GM23338 (cell line): ENCODE results near the gene OR2A25. TPM values are rescaled to one million over a fixed set of nuclear protein-coding genes. Genes with fewer than 3 reads are reported as not detected.

Source experiments
- ATAC-seq: fragments of 200-7000 bp; cut with Tn5 transposase; 3 replicates; pipeline ENCODE4 v1.9.1; 2020
- DNase-seq: peaks from one replicate; pipeline ENCODE4 v3.0.0-alpha.2; 2015; ENCODE audit warnings: low spot score
- H2AFZ ChIP-seq: fragments of 200-600 bp; sonication (generic); 2 replicates; pipeline ENCODE4 v1.8.0; 2016; ENCODE audit warnings: antibody characterized with exemption, mild to moderate bottlenecking, moderate library complexity
- H3F3A ChIP-seq: fragments of 200-600 bp; sonication (generic); replicated peaks from 2 replicates; pipeline ENCODE4 v1.8.0; 2017; ENCODE audit warnings: antibody characterized with exemption, mixed run types, low read depth
- H3K27ac ChIP-seq: fragments of 200-600 bp; sonication (generic); 2 replicates; pipeline ENCODE4 v1.6.1; 2016; ENCODE audit warnings: low read depth
- H3K27me3 ChIP-seq: fragments of 200-600 bp; sonication (generic); 2 replicates; pipeline ENCODE4 v1.8.0; 2016; ENCODE audit warnings: mild to moderate bottlenecking, mixed run types, moderate library complexity; ENCODE audit not compliant: insufficient read depth
- H3K36me3 ChIP-seq: fragments of 200-600 bp; sonication (generic); 2 replicates; pipeline ENCODE4 v1.8.0; 2016; ENCODE audit warnings: mild to moderate bottlenecking; ENCODE audit not compliant: insufficient read depth
- H3K4me1 ChIP-seq: fragments of 200-600 bp; sonication (generic); 2 replicates; pipeline ENCODE4 v1.8.0; 2016; ENCODE audit warnings: mild to moderate bottlenecking, moderate library complexity; ENCODE audit not compliant: insufficient read depth
- H3K4me2 ChIP-seq: fragments of 200-600 bp; sonication (generic); 2 replicates; pipeline ENCODE4 v1.7.1; 2017; ENCODE audit warnings: mixed run types
- H3K4me3 ChIP-seq: fragments of 200-600 bp; sonication (generic); 2 replicates; pipeline ENCODE4 v1.6.1; 2016; ENCODE audit warnings: mixed run types
- H3K79me2 ChIP-seq: fragments of 200-600 bp; sonication (generic); replicated peaks from 2 replicates; pipeline ENCODE4 v1.8.0; 2017; ENCODE audit warnings: mild to moderate bottlenecking; ENCODE audit not compliant: insufficient read depth
- H3K9me2 ChIP-seq: fragments of 200-600 bp; sonication (generic); 2 replicates; pipeline ENCODE4 v1.8.0; 2017; ENCODE audit not compliant: insufficient read depth
- H4K20me1 ChIP-seq: fragments of 200-600 bp; sonication (generic); replicated peaks from 2 replicates; pipeline ENCODE4 v1.8.0; 2017; ENCODE audit warnings: mild to moderate bottlenecking; ENCODE audit not compliant: insufficient read depth
- H3K27ac Mint-ChIP-seq: 2 replicates; pipeline ENCODE4 v1.8.0; 2020; ENCODE audit warnings: inconsistent platforms, mild to moderate bottlenecking, moderate library complexity, mixed read lengths
- H3K27me3 Mint-ChIP-seq: 3 replicates; pipeline ENCODE4 v1.8.0; 2022; ENCODE audit warnings: low read depth, mild to moderate bottlenecking, moderate library complexity, mixed read lengths, inconsistent platforms; ENCODE audit not compliant: insufficient read depth, poor library complexity
- H3K36me3 Mint-ChIP-seq: 3 replicates; pipeline ENCODE4 v1.8.0; 2021; ENCODE audit warnings: low read depth, mild to moderate bottlenecking, inconsistent platforms, moderate library complexity, mixed read lengths
- H3K4me1 Mint-ChIP-seq: 3 replicates; pipeline ENCODE4 v1.8.0; 2020; ENCODE audit warnings: mild to moderate bottlenecking, inconsistent platforms, mixed read lengths
- H3K4me3 Mint-ChIP-seq: 3 replicates; pipeline ENCODE4 v1.8.0; 2021; ENCODE audit warnings: moderate library complexity, mild to moderate bottlenecking, inconsistent platforms, mixed read lengths
- H3K9me3 Mint-ChIP-seq: 3 replicates; pipeline ENCODE4 v1.8.0; 2020; ENCODE audit warnings: moderate library complexity, mild to moderate bottlenecking, inconsistent platforms, mixed read lengths
- CTCF ChIP-seq, 2 experiments: fragments of 200-600 bp in 1 of 2; sonication (generic) in 1 of 2; conservative IDR thresholded peaks; 2 replicates each; pipeline versions ENCODE4 v1.5.1 to v1.6.1; 2016 to 2017; ENCODE audit warnings: antibody characterized with exemption in 2 of 2, low read depth in 2 of 2, mild to moderate bottlenecking in 2 of 2, moderate library complexity in 1 of 2
- EZH2phosphoT487 ChIP-seq: fragments of 200-600 bp; sonication (generic); IDR thresholded peaks from one replicate; pipeline ENCODE4 v1.8.1; 2018; ENCODE audit warnings: antibody characterized with exemption; ENCODE audit not compliant: unreplicated experiment
- JUNB ChIP-seq: IDR thresholded peaks from one replicate; pipeline ENCODE4 v1.6.1; 2016; ENCODE audit warnings: antibody characterized with exemption; ENCODE audit not compliant: unreplicated experiment
- REST ChIP-seq: IDR thresholded peaks from one replicate; pipeline ENCODE4 v1.6.1; 2018; ENCODE audit warnings: antibody characterized with exemption; ENCODE audit not compliant: unreplicated experiment
- STAT1 ChIP-seq: IDR thresholded peaks from one replicate; pipeline ENCODE4 v1.6.1; 2016; ENCODE audit warnings: antibody characterized with exemption; ENCODE audit not compliant: unreplicated experiment
- polyA plus RNA-seq: library from polyadenylated mRNA; unstranded; fragments of >200 nt; fragmentation: Nextera tagmentation; extraction: Ambion mirVana; gene quantifications from 2 replicates; pipeline ENCODE4 v1.2.1, GENCODE V29; 2016
- total RNA-seq: library from RNA; depleted of rRNA; stranded (reverse); fragments of >200 nt; shearing (Covaris generic); gene quantifications from 2 replicates; pipeline ENCODE4 v1.2.3, GENCODE V29; 2014

OR2A25 gene
- total and polyA plus RNA-seq, 2 experiments from 2014 or later: not detected

GRCh38 chr7:144026203-144026883, 43.3 kb upstream of the OR2A25 start (continued):
- TF ChIP-seq CTCF (conservative IDR thresholded peaks at IDR 0.05; ENCODE audit: low read depth in 2 of 2) (peak; percentile 32 to 50; a peak in 3 of 4 replicates), REST (no peak), STAT1 (no peak), JUNB (no peak)

- no peaks in the 10 kb centered on the region for H3K36me3 ChIP-seq
- DNase-seq (peak; percentile 22), ATAC-seq (no peak)
- H3K27ac ChIP-seq: no peak overlapping the region
- peak; percentile 59 to 61 for TF ChIP-seq CTCF (conservative IDR thresholded peaks at IDR 0.05; ENCODE audit: low read depth in 2 of 2)
- TF ChIP-seq EZH2phosphoT487: no peak
- H3K27me3 ChIP-seq: no peaks in the 10 kb centered on the region
- Mint-ChIP-seq H3K27ac (no peak overlapping the region), H3K27me3 (no peaks in the 10 kb centered on the region), H3K4me1 (peaks cover 4% of the 10 kb centered on the region), H3K9me3 (no peaks in the 10 kb centered on the region), H3K36me3 (no peaks in the 10 kb centered on the region), H3K4me3 (no peak overlapping the region)
- H3K4me3 ChIP-seq: no peak overlapping the region
- no peaks in the 10 kb centered on the region for H3K9me2 ChIP-seq
- H2AFZ ChIP-seq: no peak overlapping the region
- no peaks in the 10 kb centered on the region for H4K20me1 ChIP-seq
- H3K4me2 ChIP-seq: no peak overlapping the region
- no peaks in the 10 kb centered on the region for H3K79me2 ChIP-seq
- H3K4me1 ChIP-seq: peaks cover 4% of the 10 kb centered on the region; the same call in 1 of the 2 replicates
- H3F3A ChIP-seq: no peaks in the 10 kb centered on the region
These were observed 42.5 kb upstream of the OR2A25 start for GRCh38 chr7:144027070-144027469.
